ENCODE measurements around the gene POFUT1.
"Not testable (repeated sequence)": the region's sequence is repeated elsewhere in the genome, so short reads cannot be mapped to it uniquely, and the experiment has no call there.

Gene POFUT1

DNA sequence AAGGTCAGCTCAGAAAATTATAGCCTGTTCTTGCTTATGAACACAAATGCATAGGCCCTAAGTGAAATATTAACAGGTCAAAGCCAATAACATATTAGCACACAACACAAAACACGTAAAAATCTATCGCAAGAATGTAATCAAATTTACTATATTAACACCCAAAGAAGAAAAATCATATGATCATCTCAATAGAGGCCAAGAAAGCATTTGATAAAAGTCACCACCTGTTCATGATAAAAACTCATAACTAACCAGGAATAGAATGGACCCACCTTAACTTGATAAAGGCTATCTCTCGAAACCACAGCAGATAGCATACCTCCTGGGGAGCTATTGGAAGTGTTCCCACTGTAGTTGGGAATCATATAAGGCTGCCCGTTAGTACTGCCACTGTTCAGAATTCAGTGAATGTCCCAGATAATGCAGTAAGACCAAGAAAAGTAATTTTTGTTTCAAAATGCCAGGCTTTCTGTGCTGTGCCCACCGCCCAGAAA lies 21.6 kb downstream of the POFUT1 start:
- H3K4me3 ChIP-seq (ENCODE audit: low read length), result no peak overlapping the region
- no peak for DNase-seq (ENCODE audit: low read depth, low spot score)

- H3K4me3 ChIP-seq (ENCODE audit: low read length), result no peak overlapping the region
- DNase-seq (ENCODE audit: low read depth, low spot score), result no peak
Observed at GRCh38 chr20:32230707-32231106, 23.0 kb downstream of the POFUT1 start.

DNA sequence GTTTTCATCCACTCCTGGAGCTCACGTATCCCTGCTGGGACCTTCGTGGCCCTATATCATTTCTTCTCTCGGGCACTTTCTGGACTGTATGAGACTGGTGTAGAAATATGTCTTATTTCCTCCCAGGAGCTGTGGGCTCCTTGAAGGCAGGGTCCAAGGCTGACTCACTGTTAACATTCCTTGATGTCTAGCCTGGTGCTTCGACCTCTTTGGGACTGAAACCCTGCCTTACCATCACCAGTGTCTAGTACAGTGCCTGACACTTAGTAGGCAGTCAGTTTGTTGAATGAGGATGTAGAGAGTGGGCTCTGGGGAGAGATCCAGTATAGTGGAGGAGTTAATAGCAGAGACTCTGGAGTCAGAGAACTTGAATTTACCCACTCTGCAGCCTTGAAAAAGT lies 23.6 kb downstream of the POFUT1 start:
- no peak for DNase-seq (ENCODE audit: low read depth, low spot score)
- H3K4me3 ChIP-seq (ENCODE audit: low read length), result no peak overlapping the region

DNA sequence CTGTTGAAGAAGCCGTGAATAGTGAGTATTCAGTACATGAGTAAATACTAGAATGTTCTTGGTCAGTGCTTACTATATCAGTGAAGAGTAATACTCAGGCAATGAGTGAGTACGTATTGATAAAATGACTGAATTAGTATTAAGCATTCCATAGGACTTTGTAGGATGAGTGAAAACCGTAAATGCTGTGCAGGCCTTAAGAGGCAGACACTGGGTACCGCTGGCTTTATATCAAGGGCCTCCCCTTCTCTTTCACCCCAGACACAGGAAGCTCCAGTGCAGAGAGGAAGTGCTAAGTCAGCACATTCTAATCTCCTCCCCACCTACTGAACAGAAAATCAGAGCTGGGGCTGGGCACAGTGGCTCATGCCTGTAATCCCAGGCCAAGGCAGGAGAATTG lies 24.2 kb downstream of the POFUT1 start:
- no peak overlapping the region for H3K4me3 ChIP-seq (ENCODE audit: low read length)
- DNase-seq (ENCODE audit: low read depth, low spot score), result no peak

DNA sequence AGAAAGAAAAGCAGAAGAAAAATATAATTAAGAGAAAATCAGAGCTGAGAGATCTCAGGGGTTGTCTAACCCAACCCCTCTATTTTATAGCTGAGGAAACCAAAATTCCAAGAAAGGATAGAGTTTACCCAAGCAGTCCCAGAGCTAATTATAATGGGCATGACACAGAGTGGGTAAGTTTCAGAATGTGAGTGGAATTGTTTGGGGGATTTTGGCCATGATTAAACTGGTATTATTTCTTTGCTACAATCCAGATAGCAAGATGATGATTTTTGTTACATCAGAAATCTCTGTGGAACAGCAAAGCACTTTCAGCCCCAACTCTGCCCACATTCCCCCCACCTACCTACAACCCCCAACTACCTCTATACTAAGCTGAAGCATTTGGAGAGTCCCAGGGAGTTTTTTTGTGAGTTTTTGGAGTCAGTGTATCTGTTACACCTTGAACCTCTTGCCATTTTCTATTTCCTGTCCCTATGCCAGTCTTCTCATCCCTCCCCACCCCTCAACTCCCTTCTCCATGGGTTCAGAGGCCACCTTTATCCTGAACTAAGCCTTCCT lies 24.7 kb downstream of the POFUT1 start:
- H3K4me3 ChIP-seq (ENCODE audit: low read length), result no peak overlapping the region
- DNase-seq (ENCODE audit: low read depth, low spot score), result no peak

DNA sequence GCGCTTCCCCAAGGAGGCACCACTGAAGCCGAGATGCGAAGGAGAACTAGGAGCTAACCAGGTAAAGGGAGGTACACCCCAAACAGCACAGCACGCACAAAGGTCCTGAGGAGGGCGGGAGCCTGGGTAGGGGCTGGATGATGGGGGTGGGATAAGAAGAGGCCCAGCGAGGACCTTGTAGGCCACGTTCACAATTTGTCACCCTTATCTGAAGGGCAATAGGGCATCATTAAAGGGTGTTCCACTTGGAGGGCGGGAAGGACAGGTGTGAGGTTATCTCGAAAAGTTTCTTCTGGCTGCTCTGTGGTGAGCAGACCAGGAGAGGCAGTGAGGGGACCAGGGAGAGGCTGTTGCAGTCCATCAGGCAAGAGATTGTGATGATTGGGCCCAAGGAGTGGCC lies 25.6 kb downstream of the POFUT1 start:
- no peak overlapping the region for H3K4me3 ChIP-seq (ENCODE audit: low read length)
- no peak for DNase-seq (ENCODE audit: low read depth, low spot score)

GRCh38 chr20:32234135-32234808 lies 26.6 kb downstream of the POFUT1 start:
- no peak for DNase-seq (ENCODE audit: low read depth, low spot score)
- no peak overlapping the region for H3K4me3 ChIP-seq (ENCODE audit: low read length)

GRCh38 chr20:32235331-32236047 lies 27.8 kb downstream of the POFUT1 start:
- DNase-seq (ENCODE audit: low read depth, low spot score), result no peak
- no peak overlapping the region for H3K4me3 ChIP-seq (ENCODE audit: low read length)

GRCh38 chr20:32236048-32236533 lies 28.4 kb downstream of the POFUT1 start:
- DNase-seq (ENCODE audit: low read depth, low spot score), result no peak
- no peak overlapping the region for H3K4me3 ChIP-seq (ENCODE audit: low read length)

GRCh38 chr20:32236819-32237218 lies 29.1 kb downstream of the POFUT1 start:
- H3K4me3 ChIP-seq (ENCODE audit: low read length), result no peak overlapping the region
- no peak for DNase-seq (ENCODE audit: low read depth, low spot score)

- no peak for DNase-seq (ENCODE audit: low read depth, low spot score)
- no peak overlapping the region for H3K4me3 ChIP-seq (ENCODE audit: low read length)
Observed at GRCh38 chr20:32237419-32237818, 29.7 kb downstream of the POFUT1 start.

DNA sequence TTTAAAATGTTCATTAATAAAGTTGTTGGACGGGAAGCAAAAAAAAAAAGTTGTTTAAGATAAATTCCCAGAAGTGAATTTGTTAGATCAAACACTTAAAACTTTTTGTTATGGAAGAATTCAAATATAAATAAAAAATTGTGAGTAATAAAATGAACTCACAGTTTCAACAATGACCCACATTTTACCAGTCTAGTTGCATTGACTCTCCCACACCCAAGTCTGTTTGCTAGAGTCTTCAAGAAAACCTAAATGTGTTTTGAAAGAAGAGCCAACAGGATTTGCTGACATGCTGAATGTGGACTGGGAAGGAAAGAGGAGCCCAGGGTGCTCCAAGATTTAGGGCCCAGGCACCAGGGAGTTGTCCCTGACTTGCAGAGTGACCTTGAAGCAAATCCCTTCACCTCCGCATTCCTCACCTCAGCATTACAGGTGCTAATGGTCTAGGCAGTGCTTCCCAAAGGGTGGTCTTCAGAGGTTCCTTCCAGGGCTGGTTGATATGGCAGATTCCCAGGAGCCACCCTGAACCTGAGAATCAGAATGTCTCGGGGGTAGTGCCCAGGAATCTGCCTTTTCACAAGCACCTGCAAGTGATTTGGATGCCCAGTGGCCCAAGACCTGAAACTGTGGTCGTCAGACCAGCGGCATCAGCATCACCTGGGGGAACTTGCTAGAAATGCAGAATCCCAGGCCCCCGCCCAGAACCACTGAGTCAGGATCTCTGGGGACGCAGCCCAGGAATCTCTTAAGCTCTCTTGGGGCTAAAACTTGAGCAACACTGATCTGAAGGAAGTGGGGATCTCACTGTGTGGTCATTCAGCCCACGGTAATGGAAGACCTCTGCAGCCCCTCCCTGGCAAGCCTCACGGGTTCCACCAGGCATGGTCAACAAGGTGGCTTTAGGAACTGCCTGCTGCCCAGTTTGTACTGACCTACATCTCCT lies 31.1 kb downstream of the POFUT1 start:
- DNase-seq (ENCODE audit: low read depth, low spot score), result no peak
- no peak overlapping the region for H3K4me3 ChIP-seq (ENCODE audit: low read length)

DNA sequence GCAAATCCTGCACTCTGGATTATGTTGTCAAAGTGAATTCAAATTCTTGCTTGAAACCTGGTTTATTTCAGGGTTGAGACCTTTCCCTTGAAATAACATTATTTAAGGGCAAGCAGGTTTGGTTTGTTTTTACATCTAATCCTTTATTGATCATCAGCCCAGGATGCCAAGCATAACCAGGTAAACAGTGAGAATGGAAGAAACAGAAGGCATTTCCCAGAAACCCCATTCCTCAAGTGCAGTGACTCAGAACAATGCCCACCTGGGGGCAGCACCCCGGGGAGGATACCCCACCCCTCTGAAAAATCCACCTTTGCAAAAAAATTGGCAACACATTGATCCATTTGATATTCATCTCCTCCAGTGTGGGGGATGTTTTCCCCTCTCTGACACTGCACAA lies 32.5 kb downstream of the POFUT1 start:
- H3K4me3 ChIP-seq (ENCODE audit: low read length), result no peak overlapping the region
- DNase-seq (ENCODE audit: low read depth, low spot score), result no peak

GRCh38 chr20:32241807-32242206 lies 34.1 kb downstream of the POFUT1 start:
- no peak for DNase-seq (ENCODE audit: low read depth, low spot score)
- H3K4me3 ChIP-seq (ENCODE audit: low read length), result no peak overlapping the region

DNA sequence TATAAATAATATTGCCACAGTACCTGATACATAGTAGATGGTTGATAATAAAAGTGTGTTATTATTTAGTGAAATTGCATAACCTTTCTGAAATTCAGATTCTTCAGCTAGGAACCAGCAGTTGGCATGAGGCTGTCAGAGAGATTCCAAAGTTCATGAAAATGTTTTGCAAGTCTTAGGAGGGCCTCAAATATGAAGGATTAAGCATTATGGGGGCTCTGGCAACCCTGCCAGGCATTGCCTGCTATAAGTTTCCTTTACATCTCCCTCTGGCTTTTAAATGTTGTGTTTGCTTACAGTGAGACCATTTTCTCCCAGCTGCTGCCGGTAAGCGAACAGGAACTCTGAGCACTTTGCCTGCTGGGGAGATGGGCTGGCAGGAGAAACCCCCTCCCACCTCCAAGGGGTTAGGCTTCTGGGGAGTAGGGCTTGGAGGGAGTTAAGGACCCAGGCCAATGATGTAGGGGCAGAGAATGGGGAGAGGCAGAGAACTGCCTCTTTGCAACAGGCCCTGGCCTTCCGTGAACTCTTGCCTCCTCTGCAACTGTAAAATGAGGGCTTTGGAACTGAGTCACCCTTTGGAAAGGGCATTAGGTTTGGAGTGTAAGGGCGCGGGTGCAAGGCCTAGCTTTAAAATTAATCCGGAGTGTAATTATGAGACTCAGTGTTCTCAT lies 36.6 kb downstream of the POFUT1 start:
- H3K4me3 ChIP-seq (ENCODE audit: low read length), result no peak overlapping the region
- no peak for DNase-seq (ENCODE audit: low read depth, low spot score)

GRCh38 chr20:32244959-32245358 lies 37.3 kb downstream of the POFUT1 start:
- DNase-seq (ENCODE audit: low read depth, low spot score), result no peak
- H3K4me3 ChIP-seq (ENCODE audit: low read length), result no peak overlapping the region

DNA sequence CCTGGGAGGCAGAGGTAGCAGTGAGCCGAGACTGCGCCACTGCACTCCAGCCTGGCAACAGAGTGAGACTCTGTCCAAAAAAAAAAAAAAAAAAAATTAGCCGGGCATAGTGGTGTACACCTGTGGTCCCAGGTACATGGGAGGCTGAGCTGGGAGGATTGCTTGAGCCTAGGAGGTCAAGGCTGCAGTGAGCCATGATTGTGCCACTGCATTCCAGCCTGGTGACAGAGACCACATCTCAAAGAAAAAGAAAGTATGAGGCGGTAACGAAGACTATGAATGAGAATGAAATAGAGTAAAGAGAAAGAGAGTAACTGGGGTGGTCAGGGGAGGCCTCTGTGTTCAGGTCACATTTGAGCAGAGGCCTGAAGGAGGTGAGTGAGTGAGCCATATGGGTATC lies 38.5 kb downstream of the POFUT1 start:
- DNase-seq (ENCODE audit: low read depth, low spot score); H3K4me3 ChIP-seq (ENCODE audit: low read length): not testable (repeated sequence)

DNA sequence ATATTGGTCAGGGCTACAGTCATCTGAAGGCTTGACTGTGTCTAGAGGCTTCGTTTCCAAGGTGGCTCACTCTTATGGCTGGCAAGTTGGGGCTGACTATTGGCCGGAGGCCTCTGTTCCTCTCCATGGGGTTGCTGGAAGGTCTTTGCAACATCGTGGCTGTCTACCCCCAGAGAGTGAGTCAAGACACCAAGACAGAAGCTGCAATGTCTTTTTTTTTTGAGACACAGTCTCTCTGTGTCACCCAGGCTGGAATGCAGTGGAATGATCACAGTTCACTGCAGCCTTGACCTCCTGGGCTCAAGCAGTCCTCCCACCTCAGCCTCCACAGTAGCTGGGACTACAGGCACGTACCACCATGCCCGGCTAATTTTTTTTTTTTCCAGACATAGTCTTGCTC lies 40.4 kb downstream of the POFUT1 start:
- DNase-seq (ENCODE audit: low read depth, low spot score), result no peak

More for the DNA sequence above, 40.4 kb downstream of the POFUT1 start:
- H3K4me3 ChIP-seq (ENCODE audit: low read length), result no peak overlapping the region
